ENCODE measurements around the gene RAD51D.

Gene RAD51D

GRCh38 chr17:35048685-35049379 is 70.8 kb downstream of the RAD51D start:
- no peak for TF ChIP-seq MAX (IDR thresholded peaks at IDR 0.05)
- no peak for TF ChIP-seq TCF12 (IDR thresholded peaks at IDR 0.05; ENCODE audit: low read depth)
- no peak for TF ChIP-seq ZBTB7A (IDR thresholded peaks at IDR 0.05; ENCODE audit: low read depth)
- TF ChIP-seq REST (IDR thresholded peaks at IDR 0.05; ENCODE audit: low read depth), result no peak
- no peak for TF ChIP-seq YY1 (IDR thresholded peaks at IDR 0.05; ENCODE audit: low read depth)
- no peak for TF ChIP-seq RAD21 (IDR thresholded peaks at IDR 0.05; ENCODE audit: low read depth)
- TF ChIP-seq EGR1 (IDR thresholded peaks at IDR 0.05), result no peak
- no peak for TF ChIP-seq FOXM1 (IDR thresholded peaks at IDR 0.05; ENCODE audit: borderline replicate concordance, low read depth)

- TF ChIP-seq FOXM1 (IDR thresholded peaks at IDR 0.05; ENCODE audit: borderline replicate concordance, low read depth), result no peak
- no peak for TF ChIP-seq MAX (IDR thresholded peaks at IDR 0.05)
- TF ChIP-seq EGR1 (IDR thresholded peaks at IDR 0.05), result no peak
- no peak for TF ChIP-seq TEAD4 (IDR thresholded peaks at IDR 0.05)
- no peak for TF ChIP-seq NFIC (IDR thresholded peaks at IDR 0.05)
- no peak for TF ChIP-seq REST (IDR thresholded peaks at IDR 0.05; ENCODE audit: low read depth)
- no peak for TF ChIP-seq EP300 (IDR thresholded peaks at IDR 0.05; ENCODE audit: borderline replicate concordance)
- no peak for TF ChIP-seq USF1 (IDR thresholded peaks at IDR 0.05)
- TF ChIP-seq YY1 (IDR thresholded peaks at IDR 0.05; ENCODE audit: low read depth), result no peak
- TF ChIP-seq ZBTB7A (IDR thresholded peaks at IDR 0.05; ENCODE audit: low read depth), result no peak
- TF ChIP-seq CREB1 (IDR thresholded peaks at IDR 0.05; ENCODE audit: low read depth), result no peak
- TF ChIP-seq TCF12 (IDR thresholded peaks at IDR 0.05; ENCODE audit: low read depth), result no peak
Measured at GRCh38 chr17:35046740-35047283, 72.8 kb downstream of the RAD51D start.

GRCh38 chr17:35046245-35046644 is 73.4 kb downstream of the RAD51D start:
- TF ChIP-seq USF1 (IDR thresholded peaks at IDR 0.05) (no peak), CREB1 (IDR thresholded peaks at IDR 0.05; ENCODE audit: low read depth) (no peak), YY1 (IDR thresholded peaks at IDR 0.05; ENCODE audit: low read depth) (no peak), ZBTB7A (IDR thresholded peaks at IDR 0.05; ENCODE audit: low read depth) (no peak), TAF1 (IDR thresholded peaks at IDR 0.05; ENCODE audit: low read depth) (no peak), REST (IDR thresholded peaks at IDR 0.05; ENCODE audit: low read depth) (no peak), CEBPB (IDR thresholded peaks at IDR 0.05) (no peak), EGR1 (IDR thresholded peaks at IDR 0.05) (no peak), FOXM1 (IDR thresholded peaks at IDR 0.05; ENCODE audit: borderline replicate concordance, low read depth) (no peak), NFIC (IDR thresholded peaks at IDR 0.05) (no peak), TEAD4 (IDR thresholded peaks at IDR 0.05) (no peak), TCF12 (IDR thresholded peaks at IDR 0.05; ENCODE audit: low read depth) (no peak), EP300 (IDR thresholded peaks at IDR 0.05; ENCODE audit: borderline replicate concordance) (no peak), RAD21 (IDR thresholded peaks at IDR 0.05; ENCODE audit: low read depth) (no peak), MAX (IDR thresholded peaks at IDR 0.05) (no peak)

GRCh38 chr17:35044181-35044580 is 75.5 kb downstream of the RAD51D start:
- TF ChIP-seq TAF1 (IDR thresholded peaks at IDR 0.05; ENCODE audit: low read depth), result no peak
- TF ChIP-seq MAX (IDR thresholded peaks at IDR 0.05), result no peak
- no peak for TF ChIP-seq TCF12 (IDR thresholded peaks at IDR 0.05; ENCODE audit: low read depth)
- TF ChIP-seq REST (IDR thresholded peaks at IDR 0.05; ENCODE audit: low read depth), result no peak
- no peak for TF ChIP-seq CREB1 (IDR thresholded peaks at IDR 0.05; ENCODE audit: low read depth)
- TF ChIP-seq EGR1 (IDR thresholded peaks at IDR 0.05), result no peak
- TF ChIP-seq FOXM1 (IDR thresholded peaks at IDR 0.05; ENCODE audit: borderline replicate concordance, low read depth), result no peak
- no peak for TF ChIP-seq RAD21 (IDR thresholded peaks at IDR 0.05; ENCODE audit: low read depth)
- no peak for TF ChIP-seq USF1 (IDR thresholded peaks at IDR 0.05)
- TF ChIP-seq ZBTB7A (IDR thresholded peaks at IDR 0.05; ENCODE audit: low read depth), result no peak
- no peak for TF ChIP-seq NFIC (IDR thresholded peaks at IDR 0.05)
- no peak for TF ChIP-seq EP300 (IDR thresholded peaks at IDR 0.05; ENCODE audit: borderline replicate concordance)
- TF ChIP-seq YY1 (IDR thresholded peaks at IDR 0.05; ENCODE audit: low read depth), result no peak
- no peak for TF ChIP-seq CEBPB (IDR thresholded peaks at IDR 0.05)
- TF ChIP-seq TEAD4 (IDR thresholded peaks at IDR 0.05), result no peak

All from Ishikawa (cell line).